HG03342 (cell line): ENCODE data around the gene TSACC.

Experiments used
- ATAC-seq: cut with Tn5 transposase; IDR thresholded peaks from one replicate; pipeline ENCODE4 v1.9.1; 2021; ENCODE audit warnings: mild to moderate bottlenecking, moderate library complexity; ENCODE audit not compliant: unreplicated experiment

The TSACC gene

DNA sequence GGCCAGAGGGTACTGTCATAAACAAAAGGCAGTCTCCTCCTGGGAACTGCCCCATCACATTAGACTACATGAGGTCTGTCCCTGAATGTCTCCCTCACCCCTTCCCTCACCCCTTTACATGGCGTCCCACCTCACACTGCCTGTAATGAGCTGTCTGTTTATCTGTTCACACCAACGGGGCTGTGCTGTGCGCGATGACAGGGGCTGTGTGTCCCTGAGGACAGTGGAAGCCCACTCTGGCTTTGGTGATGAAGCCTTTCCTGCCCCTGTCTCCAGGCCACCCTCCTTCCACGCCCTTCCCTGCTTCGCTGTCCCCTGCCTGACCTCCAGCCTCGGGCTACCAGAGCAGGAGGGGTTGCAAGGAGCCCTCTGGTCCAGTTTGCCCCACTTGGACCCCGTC lies 53.4 kb downstream of the TSACC start:
- ATAC-seq: no peak

DNA sequence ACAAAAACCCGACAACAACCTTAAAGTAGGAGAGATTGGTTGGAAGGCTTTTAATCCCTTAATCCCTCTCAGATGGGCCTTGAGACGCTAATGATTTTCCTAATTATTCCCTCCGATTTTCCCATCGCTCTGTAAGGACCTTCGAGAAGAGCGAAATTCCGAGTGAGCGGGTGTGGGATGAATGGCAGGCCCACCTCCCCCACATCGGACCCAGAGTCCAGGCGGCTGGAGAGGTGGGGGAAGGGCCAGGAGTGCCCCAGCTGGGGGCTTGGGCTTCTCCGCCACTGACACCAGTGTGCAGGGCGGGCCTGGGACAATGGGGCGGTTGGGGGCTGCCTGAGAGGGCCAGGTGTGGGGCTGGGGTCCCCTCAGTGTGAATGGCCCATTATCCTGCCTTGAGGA lies 54.1 kb downstream of the TSACC start:
- ATAC-seq: no peak

DNA sequence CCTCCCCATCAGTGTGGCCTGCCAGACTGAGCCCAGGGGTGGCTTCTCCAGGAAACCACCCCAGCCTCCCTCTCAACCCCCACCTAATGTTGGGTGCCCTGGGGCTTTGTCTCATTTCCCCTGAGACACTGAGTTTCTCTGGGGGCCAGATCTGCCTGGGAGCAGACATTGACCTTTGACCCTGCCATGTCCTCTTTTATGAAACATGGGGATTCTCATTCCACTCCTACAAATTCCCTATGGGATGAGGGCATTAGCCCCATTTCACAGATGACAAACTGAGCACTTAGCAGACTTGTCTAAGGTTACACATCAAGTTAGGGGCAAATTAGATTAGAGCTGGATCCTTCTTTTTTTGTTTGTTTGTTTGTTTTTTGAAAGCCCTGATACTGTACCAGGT lies 54.8 kb downstream of the TSACC start:
- ATAC-seq: no peak

DNA sequence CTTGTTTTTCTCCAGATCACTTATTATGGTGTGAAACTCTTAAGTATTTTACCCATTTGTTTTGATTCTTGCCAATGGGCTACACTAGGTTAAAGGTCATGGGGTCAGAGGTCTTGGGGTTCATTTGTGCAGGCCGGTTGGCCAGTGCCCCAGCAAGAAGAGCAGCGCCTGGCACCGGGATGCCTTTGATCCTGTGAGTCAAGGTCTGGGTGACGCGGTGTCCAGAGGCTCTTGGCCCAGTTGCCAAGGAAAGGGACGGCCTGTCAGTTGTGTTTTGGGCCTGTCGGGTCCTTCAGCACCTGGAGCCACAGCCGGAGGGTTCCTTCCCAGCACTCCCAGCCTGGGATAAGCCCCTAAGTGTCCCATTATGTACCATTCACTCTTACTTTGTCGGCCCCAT lies 55.8 kb downstream of the TSACC start:
- no peak for ATAC-seq

DNA sequence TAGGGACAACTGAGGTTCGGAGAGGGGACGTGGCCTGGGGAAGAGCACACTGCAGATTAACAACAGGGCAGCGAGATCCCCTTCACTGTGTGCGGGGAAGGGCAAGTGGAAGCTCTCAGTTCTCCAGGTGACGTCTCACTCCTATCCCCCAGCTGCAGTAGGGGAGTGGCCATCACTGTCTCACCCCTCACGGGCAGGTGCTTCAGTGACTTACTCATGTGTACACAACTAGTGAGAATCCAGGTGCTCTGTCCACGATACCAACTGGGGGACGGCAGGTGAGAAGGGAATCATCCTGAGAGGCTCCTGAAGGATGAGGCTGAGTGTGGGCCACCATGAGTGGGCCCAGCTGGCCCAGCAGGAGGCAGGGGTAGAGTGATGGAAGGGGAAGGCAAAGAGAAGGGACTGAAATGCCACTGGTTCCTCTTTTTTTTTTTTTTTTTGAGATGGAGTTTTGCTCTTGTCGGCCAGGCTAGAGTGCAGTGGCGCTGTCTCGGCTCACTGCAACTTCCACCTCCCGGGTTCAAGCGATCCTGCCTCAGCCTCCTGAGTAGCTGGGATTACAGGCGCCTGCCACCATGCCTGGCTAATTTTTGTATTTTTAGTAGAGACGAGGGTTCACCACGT lies 56.6 kb downstream of the TSACC start:
- ATAC-seq: no peak
